Measurements from ENCODE around the gene PRPF4.

DNA sequence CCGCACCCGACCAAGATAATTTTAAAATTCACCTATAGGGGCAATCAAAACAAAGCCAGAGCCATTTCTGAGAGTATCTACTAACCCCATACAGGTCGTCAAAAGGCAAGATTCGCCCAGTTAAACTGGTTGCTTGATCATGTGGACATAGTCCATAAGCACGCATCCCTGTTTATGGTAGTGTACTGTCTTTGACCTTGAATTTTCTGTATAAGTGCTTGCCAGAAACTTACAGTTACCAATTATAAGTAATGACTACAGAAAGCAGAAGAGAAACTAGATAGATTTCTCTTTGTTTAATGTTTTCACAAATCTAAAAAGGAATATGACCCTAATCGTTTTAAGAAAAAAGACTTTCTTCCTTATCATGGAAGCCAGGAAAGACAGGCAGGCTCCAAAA, 28.5 kb upstream of the PRPF4 start:
- TF ChIP-seq, protein P1, sequence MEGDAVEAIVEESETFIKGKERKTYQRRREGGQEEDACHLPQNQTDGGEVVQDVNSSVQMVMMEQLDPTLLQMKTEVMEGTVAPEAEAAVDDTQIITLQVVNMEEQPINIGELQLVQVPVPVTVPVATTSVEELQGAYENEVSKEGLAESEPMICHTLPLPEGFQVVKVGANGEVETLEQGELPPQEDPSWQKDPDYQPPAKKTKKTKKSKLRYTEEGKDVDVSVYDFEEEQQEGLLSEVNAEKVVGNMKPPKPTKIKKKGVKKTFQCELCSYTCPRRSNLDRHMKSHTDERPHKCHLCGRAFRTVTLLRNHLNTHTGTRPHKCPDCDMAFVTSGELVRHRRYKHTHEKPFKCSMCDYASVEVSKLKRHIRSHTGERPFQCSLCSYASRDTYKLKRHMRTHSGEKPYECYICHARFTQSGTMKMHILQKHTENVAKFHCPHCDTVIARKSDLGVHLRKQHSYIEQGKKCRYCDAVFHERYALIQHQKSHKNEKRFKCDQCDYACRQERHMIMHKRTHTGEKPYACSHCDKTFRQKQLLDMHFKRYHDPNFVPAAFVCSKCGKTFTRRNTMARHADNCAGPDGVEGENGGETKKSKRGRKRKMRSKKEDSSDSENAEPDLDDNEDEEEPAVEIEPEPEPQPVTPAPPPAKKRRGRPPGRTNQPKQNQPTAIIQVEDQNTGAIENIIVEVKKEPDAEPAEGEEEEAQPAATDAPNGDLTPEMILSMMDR (IDR thresholded peaks at IDR 0.05): no peak
- no peak for TF ChIP-seq POLR2A (IDR thresholded peaks at IDR 0.05)

All from vagina (tissue), 2 donors.